C4-2B (cell line): ENCODE measurements around the gene DTD1.

Experiments
- H3K27ac ChIP-seq: fragments of 450-650 bp; 2 replicates; pipeline ENCODE4 v1.5.1; 2017
- ZFX ChIP-seq: fragments of 450-650 bp; IDR thresholded peaks from 2 replicates; pipeline ENCODE4 v1.6.1; 2017
- TF ChIP-seq, protein P1 (sequence below): fragments of 450-650 bp; conservative IDR thresholded peaks from 2 replicates; pipeline ENCODE4 v1.5.1; 2017; ENCODE audit warnings: mild to moderate bottlenecking

Gene DTD1

DNA sequence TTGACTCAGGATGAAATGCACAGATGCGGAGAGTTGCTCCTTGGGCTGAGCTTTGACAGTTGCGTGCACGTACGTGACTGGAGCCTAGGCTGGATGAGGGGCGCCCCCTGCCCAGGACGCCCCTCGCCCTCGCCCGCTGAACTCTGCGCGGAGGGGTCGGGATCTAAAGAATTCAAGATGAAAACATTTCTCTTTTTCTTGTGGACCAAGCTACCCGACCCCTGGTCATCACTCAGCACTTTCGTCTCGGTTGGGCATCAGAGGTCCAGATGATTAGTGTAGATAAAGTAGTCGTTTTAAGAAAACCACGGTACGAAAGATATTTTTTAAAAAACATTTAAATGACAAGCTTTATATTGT, 700 bp downstream of the DTD1 start:
- no peak for TF ChIP-seq ZFX
- TF ChIP-seq, protein P1, sequence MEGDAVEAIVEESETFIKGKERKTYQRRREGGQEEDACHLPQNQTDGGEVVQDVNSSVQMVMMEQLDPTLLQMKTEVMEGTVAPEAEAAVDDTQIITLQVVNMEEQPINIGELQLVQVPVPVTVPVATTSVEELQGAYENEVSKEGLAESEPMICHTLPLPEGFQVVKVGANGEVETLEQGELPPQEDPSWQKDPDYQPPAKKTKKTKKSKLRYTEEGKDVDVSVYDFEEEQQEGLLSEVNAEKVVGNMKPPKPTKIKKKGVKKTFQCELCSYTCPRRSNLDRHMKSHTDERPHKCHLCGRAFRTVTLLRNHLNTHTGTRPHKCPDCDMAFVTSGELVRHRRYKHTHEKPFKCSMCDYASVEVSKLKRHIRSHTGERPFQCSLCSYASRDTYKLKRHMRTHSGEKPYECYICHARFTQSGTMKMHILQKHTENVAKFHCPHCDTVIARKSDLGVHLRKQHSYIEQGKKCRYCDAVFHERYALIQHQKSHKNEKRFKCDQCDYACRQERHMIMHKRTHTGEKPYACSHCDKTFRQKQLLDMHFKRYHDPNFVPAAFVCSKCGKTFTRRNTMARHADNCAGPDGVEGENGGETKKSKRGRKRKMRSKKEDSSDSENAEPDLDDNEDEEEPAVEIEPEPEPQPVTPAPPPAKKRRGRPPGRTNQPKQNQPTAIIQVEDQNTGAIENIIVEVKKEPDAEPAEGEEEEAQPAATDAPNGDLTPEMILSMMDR: no peak
- H3K27ac ChIP-seq: peak overlapping the region; percentile 70; the same call in 1 of the 2 replicates

- TF ChIP-seq ZFX: no peak
- TF ChIP-seq, protein P1: no peak
- H3K27ac ChIP-seq: no peak overlapping the region
These were observed 2.3 kb downstream of the DTD1 start for GRCh38 chr20:18589941-18590674.

DNA sequence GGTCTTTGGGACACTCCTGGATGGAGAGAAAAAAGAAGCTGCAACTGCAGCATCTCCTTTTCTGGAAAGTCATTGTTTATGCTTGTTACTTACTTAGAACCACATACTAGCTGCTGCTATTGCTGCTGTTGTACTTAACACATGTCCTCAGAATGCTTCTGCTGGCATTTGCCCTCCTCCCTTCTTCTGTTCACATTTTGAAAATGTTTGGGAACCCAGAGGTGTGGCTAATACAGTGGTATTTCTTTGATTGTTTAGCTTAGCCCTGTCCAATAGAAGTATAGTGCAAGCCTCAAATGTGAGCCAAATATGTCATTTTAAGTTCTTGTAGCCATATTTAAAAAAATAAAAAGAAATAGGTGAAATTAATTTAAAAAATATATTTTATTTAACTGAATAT, 8.4 kb downstream of the DTD1 start:
- TF ChIP-seq, protein P1: no peak
- H3K27ac ChIP-seq: no peak overlapping the region

DNA sequence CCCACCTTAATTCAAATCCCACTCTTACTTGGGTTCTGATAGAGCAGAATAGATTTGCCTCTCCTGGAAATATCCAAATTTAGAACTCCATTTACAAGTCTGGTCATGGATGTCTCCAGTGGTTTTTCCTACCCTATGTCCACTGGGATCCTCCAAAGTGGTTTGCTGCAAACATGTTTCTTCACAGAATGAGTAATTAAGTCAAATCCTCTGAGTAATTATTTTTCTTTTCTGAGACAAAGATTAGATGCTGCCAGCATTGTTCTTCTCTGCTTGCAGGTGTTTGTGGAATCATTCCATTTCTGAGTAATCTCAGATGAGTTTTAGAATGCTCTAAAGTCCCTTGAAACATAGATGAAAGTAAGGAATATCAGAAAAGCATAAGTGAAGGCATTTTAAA, 21.9 kb downstream of the DTD1 start:
- H3K27ac ChIP-seq: no peak overlapping the region
- no peak for TF ChIP-seq ZFX
- TF ChIP-seq, protein P1: no peak

DNA sequence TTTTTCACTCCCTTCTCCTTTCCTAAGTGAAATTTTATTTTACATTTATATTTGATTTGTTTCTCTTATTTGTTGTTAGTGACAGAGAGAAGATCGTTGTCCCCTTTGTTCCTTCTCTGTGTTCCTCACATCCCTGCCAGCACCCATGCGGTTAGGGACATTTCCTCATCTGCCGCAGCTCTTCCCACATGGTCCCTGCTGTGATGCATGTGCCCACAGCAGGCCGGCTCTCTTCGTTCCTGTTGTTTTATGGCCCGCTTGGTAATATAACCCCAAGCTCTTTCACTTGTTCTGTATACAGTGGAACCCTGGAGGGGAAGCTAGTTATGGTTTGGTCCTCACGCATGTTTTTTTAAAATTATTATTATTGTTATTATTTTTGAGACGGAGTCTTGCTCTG, 23.6 kb downstream of the DTD1 start:
- H3K27ac ChIP-seq: no peak overlapping the region
- TF ChIP-seq, protein P1: no peak
- TF ChIP-seq ZFX: no peak

- no peak for TF ChIP-seq ZFX
- TF ChIP-seq, protein P1: no peak
- no peak overlapping the region for H3K27ac ChIP-seq
These were observed 25.7 kb downstream of the DTD1 start for GRCh38 chr20:18613553-18613952.

DNA sequence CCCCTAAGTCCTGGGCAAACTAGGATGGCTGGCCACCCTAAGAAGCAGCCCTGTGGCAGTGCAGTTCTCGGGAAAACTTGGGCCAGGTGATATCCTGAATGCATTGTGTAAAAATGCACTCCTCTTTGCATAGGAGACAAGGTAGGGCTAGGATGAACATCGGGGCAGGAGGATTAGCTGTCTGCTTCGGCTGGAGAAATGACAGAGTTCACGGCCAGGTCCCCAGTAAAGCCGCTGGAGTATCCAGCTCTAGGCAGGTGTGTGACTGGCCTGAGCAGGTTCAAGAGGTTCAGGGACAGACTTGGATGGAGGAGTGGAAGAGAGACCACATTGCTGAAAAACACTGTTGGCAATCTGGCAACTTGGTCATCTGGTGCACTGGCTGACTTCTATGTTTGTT, 26.4 kb downstream of the DTD1 start:
- no peak overlapping the region for H3K27ac ChIP-seq
- no peak for TF ChIP-seq ZFX
- TF ChIP-seq, protein P1: no peak
